Erythroblast (primary cell): ENCODE measurements around the gene USPL1.

Experiments used
- GATA1 ChIP-seq: IDR thresholded peaks from 2 replicates; pipeline ENCODE4 v1.6.1; 2011; ENCODE audit warnings: low read depth, mild to moderate bottlenecking, control low read depth, low read length, moderate library complexity
- POLR2A ChIP-seq: IDR thresholded peaks from 2 replicates; pipeline ENCODE4 v1.6.1; 2011; ENCODE audit warnings: mild to moderate bottlenecking, low read length

GRCh38 chr13:30689752-30690151 lies 72.0 kb downstream of the USPL1 start:
- TF ChIP-seq POLR2A (no peak), GATA1 (no peak)
